ENCODE data around the gene SLAIN1. TPM values are rescaled to one million over a fixed set of nuclear protein-coding genes. Genes with fewer than 3 reads are reported as not detected.

The SLAIN1 gene
- total RNA-seq, 1 donor from 2014 or later, result 3.4 TPM

GRCh38 chr13:77760893-77761292 is 63.4 kb downstream of the SLAIN1 start:
- Histone ChIP-seq H3K4me2 (ENCODE audit: low read length) (no peak overlapping the region), H2AFZ (ENCODE audit: low read depth, low read length) (no peak overlapping the region), H3K9me3 (ENCODE audit: insufficient read depth, low read depth, low read length) (no peaks in the 10 kb centered on the region), H3K27ac (ENCODE audit: low read depth, low read length) (no peak overlapping the region), H3K9ac (ENCODE audit: low read length) (no peak overlapping the region), H3K27me3 (ENCODE audit: insufficient read depth, low read length) (no peaks in the 10 kb centered on the region), H4K20me1 (ENCODE audit: insufficient read depth, low read length) (no peaks in the 10 kb centered on the region), H3K36me3 (ENCODE audit: insufficient read depth, low read length) (no peaks in the 10 kb centered on the region), H3K79me2 (ENCODE audit: insufficient read depth, low read length) (no peaks in the 10 kb centered on the region), H3K4me3 (ENCODE audit: insufficient read depth, low read depth, low read length) (no peak overlapping the region), H3K4me1 (ENCODE audit: insufficient read depth, low read length) (no peaks in the 10 kb centered on the region)
- Mint-ChIP-seq H3K4me1 (ENCODE audit: low read depth, unreplicated experiment) (no peaks in the 10 kb centered on the region), H3K36me3 (ENCODE audit: low read depth, unreplicated experiment) (no peaks in the 10 kb centered on the region), H3K27ac (ENCODE audit: unreplicated experiment) (no peak overlapping the region), H3K4me3 (ENCODE audit: unreplicated experiment) (no peak overlapping the region), H3K9me3 (ENCODE audit: unreplicated experiment) (no peaks in the 10 kb centered on the region), H3K27me3 (ENCODE audit: low read depth, unreplicated experiment) (no peaks in the 10 kb centered on the region)
- TF ChIP-seq CTCF (IDR thresholded peaks at IDR 0.05; ENCODE audit: insufficient read depth, low read depth, low read length) (no peak), EZH2 (IDR thresholded peaks at IDR 0.05; ENCODE audit: insufficient read depth, low read length) (no peak)
- DNase-seq (ENCODE audit: low read depth) (no peak), FAIRE-seq (no peak)

- Mint-ChIP-seq H3K27me3 (ENCODE audit: low read depth, unreplicated experiment) (no peaks in the 10 kb centered on the region), H3K9me3 (ENCODE audit: unreplicated experiment) (no peaks in the 10 kb centered on the region), H3K4me3 (ENCODE audit: unreplicated experiment) (no peak overlapping the region), H3K4me1 (ENCODE audit: low read depth, unreplicated experiment) (no peaks in the 10 kb centered on the region), H3K36me3 (ENCODE audit: low read depth, unreplicated experiment) (no peaks in the 10 kb centered on the region), H3K27ac (ENCODE audit: unreplicated experiment) (no peak overlapping the region)
- Histone ChIP-seq H3K9me3 (ENCODE audit: insufficient read depth, low read depth, low read length) (no peaks in the 10 kb centered on the region), H3K36me3 (ENCODE audit: insufficient read depth, low read length) (no peaks in the 10 kb centered on the region), H3K9ac (ENCODE audit: low read length) (no peak overlapping the region), H3K4me1 (ENCODE audit: insufficient read depth, low read length) (no peaks in the 10 kb centered on the region), H3K4me3 (ENCODE audit: insufficient read depth, low read depth, low read length) (no peak overlapping the region), H3K79me2 (ENCODE audit: insufficient read depth, low read length) (no peaks in the 10 kb centered on the region), H3K27me3 (ENCODE audit: insufficient read depth, low read length) (no peaks in the 10 kb centered on the region), H3K4me2 (ENCODE audit: low read length) (no peak overlapping the region), H4K20me1 (ENCODE audit: insufficient read depth, low read length) (no peaks in the 10 kb centered on the region), H2AFZ (ENCODE audit: low read depth, low read length) (no peak overlapping the region), H3K27ac (ENCODE audit: low read depth, low read length) (no peak overlapping the region)
- FAIRE-seq, result no peak
- DNase-seq (ENCODE audit: low read depth), result no peak
- TF ChIP-seq EZH2 (IDR thresholded peaks at IDR 0.05; ENCODE audit: insufficient read depth, low read length) (no peak), CTCF (IDR thresholded peaks at IDR 0.05; ENCODE audit: insufficient read depth, low read depth, low read length) (no peak)
Measured at GRCh38 chr13:77767413-77767812, 69.9 kb downstream of the SLAIN1 start.

- no peak overlapping the region for H3K4me3 Mint-ChIP-seq (ENCODE audit: unreplicated experiment)
- Histone ChIP-seq H3K9me3 (ENCODE audit: insufficient read depth, low read depth, low read length) (no peaks in the 10 kb centered on the region), H3K4me3 (ENCODE audit: insufficient read depth, low read depth, low read length) (no peak overlapping the region), H3K9ac (ENCODE audit: low read length) (no peak overlapping the region), H2AFZ (ENCODE audit: low read depth, low read length) (no peak overlapping the region), H3K27ac (ENCODE audit: low read depth, low read length) (no peak overlapping the region), H3K79me2 (ENCODE audit: insufficient read depth, low read length) (no peaks in the 10 kb centered on the region), H3K4me2 (ENCODE audit: low read length) (no peak overlapping the region), H4K20me1 (ENCODE audit: insufficient read depth, low read length) (no peaks in the 10 kb centered on the region), H3K4me1 (ENCODE audit: insufficient read depth, low read length) (no peaks in the 10 kb centered on the region), H3K27me3 (ENCODE audit: insufficient read depth, low read length) (no peaks in the 10 kb centered on the region), H3K36me3 (ENCODE audit: insufficient read depth, low read length) (no peaks in the 10 kb centered on the region)
- no peak for DNase-seq (ENCODE audit: low read depth)
- no peak for TF ChIP-seq CTCF (IDR thresholded peaks at IDR 0.05; ENCODE audit: insufficient read depth, low read depth, low read length)
- TF ChIP-seq EZH2 (IDR thresholded peaks at IDR 0.05; ENCODE audit: insufficient read depth, low read length), result no peak
- no peaks in the 10 kb centered on the region for H3K27me3 Mint-ChIP-seq (ENCODE audit: low read depth, unreplicated experiment)
- H3K9me3 Mint-ChIP-seq (ENCODE audit: unreplicated experiment), result no peaks in the 10 kb centered on the region
- H3K27ac Mint-ChIP-seq (ENCODE audit: unreplicated experiment), result no peak overlapping the region
- FAIRE-seq, result no peak
- H3K36me3 Mint-ChIP-seq (ENCODE audit: low read depth, unreplicated experiment), result no peaks in the 10 kb centered on the region
- H3K4me1 Mint-ChIP-seq (ENCODE audit: low read depth, unreplicated experiment), result no peaks in the 10 kb centered on the region
Measured at GRCh38 chr13:77774181-77774580, 76.7 kb downstream of the SLAIN1 start.
